Peyer's patch (tissue), 4 donors: ENCODE results near the gene FAM120C.

Experiments
- CTCF ChIP-seq, 6 experiments: fragments of 450-650 bp in 4 of 6; fragments of 200-600 bp in 2 of 6; sonication (generic) in 1 of 6; IDR thresholded peaks; one replicate each; pipeline ENCODE4 v1.5.1; 2017 to 2019; ENCODE audit warnings: antibody characterized with exemption in 6 of 6, mild to moderate bottlenecking in 3 of 6, moderate library complexity in 1 of 6
- POLR2A ChIP-seq, 2 donors: fragments of 450-650 bp; IDR thresholded peaks; one replicate each; pipeline ENCODE4 v1.5.1; 2017; ENCODE audit warnings: antibody characterized with exemption in 2 of 2, mild to moderate bottlenecking in 2 of 2, moderate library complexity in 2 of 2

GRCh38 chrX:54116391-54116790, 66.7 kb downstream of the FAM120C start:
- TF ChIP-seq POLR2A (IDR thresholded peaks at IDR 0.05) (no peak), CTCF (IDR thresholded peaks at IDR 0.05) (no peak)
